ENCODE results near the gene STIM1.

Gene STIM1

GRCh38 chr11:3955299-3955665, 99.8 kb downstream of the STIM1 start:
- no peak for DNase-seq

GRCh38 chr11:3956038-3956437, 100.6 kb downstream of the STIM1 start:
- no peak for DNase-seq

- no peak for DNase-seq
Measured at GRCh38 chr11:3956748-3957147, 101.3 kb downstream of the STIM1 start.

GRCh38 chr11:3957437-3957836, 102.0 kb downstream of the STIM1 start:
- no peak for DNase-seq

GRCh38 chr11:3958281-3958680, 102.8 kb downstream of the STIM1 start:
- no peak for DNase-seq

GRCh38 chr11:3959015-3959902, 103.8 kb downstream of the STIM1 start:
- peak; percentile 88 for DNase-seq

GRCh38 chr11:3959903-3960265, 104.4 kb downstream of the STIM1 start:
- peak; percentile 49 for DNase-seq

- peak; percentile 29 for DNase-seq
Measured at GRCh38 chr11:3962406-3962840, 107.0 kb downstream of the STIM1 start.

- no peak for DNase-seq
Measured at GRCh38 chr11:3964056-3964455, 108.6 kb downstream of the STIM1 start.

- DNase-seq = no peak
Measured at GRCh38 chr11:3964935-3965604, 109.6 kb downstream of the STIM1 start.

- DNase-seq = no peak
Measured at GRCh38 chr11:3967695-3968094, 112.2 kb downstream of the STIM1 start.

GRCh38 chr11:3969200-3969599, 113.7 kb downstream of the STIM1 start:
- DNase-seq = no peak

GRCh38 chr11:3969613-3970012, 114.1 kb downstream of the STIM1 start:
- no peak for DNase-seq

GRCh38 chr11:3970108-3970507, 114.6 kb downstream of the STIM1 start:
- DNase-seq = no peak

GRCh38 chr11:3971756-3972404, 116.4 kb downstream of the STIM1 start:
- DNase-seq = no peak

GRCh38 chr11:3972431-3972830, 117.0 kb downstream of the STIM1 start:
- DNase-seq = no peak

- no peak for DNase-seq
Measured at GRCh38 chr11:3977078-3977477, 121.6 kb downstream of the STIM1 start.

GRCh38 chr11:3981084-3981633, 125.7 kb downstream of the STIM1 start:
- no peak for DNase-seq

GRCh38 chr11:3982431-3982830, 127.0 kb downstream of the STIM1 start:
- no peak for DNase-seq

- no peak for DNase-seq
Measured at GRCh38 chr11:3983101-3983500, 127.6 kb downstream of the STIM1 start.

GRCh38 chr11:3984896-3985295, 129.4 kb downstream of the STIM1 start:
- DNase-seq = peak; percentile 21

GRCh38 chr11:3985631-3986030, 130.2 kb downstream of the STIM1 start:
- no peak for DNase-seq

- DNase-seq = no peak
Measured at GRCh38 chr11:3986301-3986700, 130.8 kb downstream of the STIM1 start.

Measured in fibroblast of skin of right quadriceps (primary cell).